NCI-H774 (cell line): Measurements from ENCODE around the gene COQ9.
"Not testable (repeated sequence)": the region's sequence is repeated elsewhere in the genome, so short reads cannot be mapped to it uniquely, and the experiment has no call there.

ENCODE experiments used
- DNase-seq: peaks from one replicate; lab custom pipeline; 2025; lab: John Stamatoyannopoulos, UW

The COQ9 gene

DNA sequence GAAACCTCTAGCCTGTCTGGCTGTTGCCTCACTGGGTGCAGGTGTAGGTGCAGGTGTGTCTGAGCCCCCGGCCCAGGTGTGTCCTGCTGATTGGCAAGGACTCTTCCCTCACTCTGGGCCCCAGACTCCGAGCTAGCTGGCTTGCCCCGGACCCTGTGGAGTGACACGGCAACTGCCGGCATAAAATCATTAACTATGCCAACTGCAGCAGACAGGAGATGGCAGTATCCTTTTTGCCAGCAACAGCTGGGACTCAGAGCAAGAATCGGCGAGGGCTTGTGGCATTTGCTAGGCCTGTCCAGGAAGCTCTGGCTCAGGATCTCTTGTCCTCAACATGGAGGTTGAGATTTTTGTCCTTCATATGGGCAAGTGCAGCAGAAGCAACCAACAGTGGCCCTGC lies 20.9 kb upstream of the COQ9 start:
- DNase-seq = no peak

GRCh38 chr16:57427307-57427706 lies 20.0 kb upstream of the COQ9 start:
- no peak for DNase-seq

- no peak for DNase-seq
These were observed 19.5 kb upstream of the COQ9 start for GRCh38 chr16:57427824-57428223.

- no peak for DNase-seq
These were observed 16.3 kb upstream of the COQ9 start for GRCh38 chr16:57430955-57431354.

GRCh38 chr16:57432505-57432904 lies 14.8 kb upstream of the COQ9 start:
- no peak for DNase-seq

DNA sequence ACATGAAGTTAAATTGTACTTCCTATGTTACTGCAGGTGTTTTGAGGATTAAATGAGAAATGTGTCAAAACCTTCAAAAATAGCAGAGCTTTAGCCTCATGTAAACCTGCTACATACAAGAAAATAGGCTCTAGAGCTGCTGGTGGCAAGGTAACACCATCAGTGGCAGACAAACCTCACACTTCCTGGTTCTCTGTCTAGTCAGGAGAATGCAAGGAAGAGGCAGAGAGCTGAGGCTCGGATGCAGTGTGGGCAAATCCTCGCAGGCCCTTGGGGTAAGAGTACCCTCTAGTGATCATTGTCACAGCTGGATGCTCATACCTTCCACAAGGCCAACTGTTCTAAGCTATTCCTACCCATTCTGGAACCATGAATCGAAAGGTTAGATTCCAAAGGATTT lies 14.3 kb upstream of the COQ9 start:
- no peak for DNase-seq

- no peak for DNase-seq
These were observed 13.3 kb upstream of the COQ9 start for GRCh38 chr16:57434003-57434402.

DNA sequence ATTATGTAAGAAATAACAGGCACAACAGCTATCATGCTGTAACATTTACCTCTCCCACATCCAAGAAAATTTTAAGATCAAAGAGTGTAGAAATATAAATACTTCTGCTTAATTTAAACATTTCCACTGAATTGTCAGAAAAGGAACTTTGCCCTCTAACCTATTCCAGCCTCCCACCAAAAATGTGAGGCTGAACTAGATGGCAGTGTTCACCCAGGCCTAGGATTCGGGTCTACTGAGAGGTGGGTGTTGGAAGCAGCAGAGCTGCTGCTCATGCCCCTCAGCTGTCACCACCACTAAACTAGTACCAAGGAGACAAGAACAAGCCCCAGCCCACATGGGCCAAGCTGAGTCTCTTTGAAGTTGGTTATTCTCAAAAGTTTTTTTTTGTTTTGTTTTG lies 11.4 kb upstream of the COQ9 start:
- DNase-seq = no peak

GRCh38 chr16:57439947-57440346 lies 7.3 kb upstream of the COQ9 start:
- DNase-seq = not testable (repeated sequence)

DNA sequence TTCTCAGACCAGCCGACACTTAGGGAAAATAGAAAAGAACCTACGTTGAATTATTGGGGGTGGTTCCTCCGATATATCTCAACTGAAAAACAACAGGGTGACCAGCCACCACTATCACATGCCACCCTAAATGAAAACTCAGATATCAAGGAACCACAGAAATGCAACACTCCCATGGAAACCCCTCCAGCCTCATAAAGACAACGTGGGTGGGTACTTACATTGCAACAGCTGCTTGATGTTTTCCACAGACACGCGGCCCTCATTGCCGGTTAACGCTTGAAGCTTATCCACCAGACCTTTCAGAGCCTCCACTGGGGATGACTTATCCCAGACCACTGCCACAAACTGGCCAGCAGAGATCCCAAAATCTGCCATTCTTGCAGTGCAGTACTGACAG lies 6.7 kb upstream of the COQ9 start:
- not testable (repeated sequence) for DNase-seq

- no peak for DNase-seq
These were observed 2.6 kb upstream of the COQ9 start for GRCh38 chr16:57444711-57445110.

DNA sequence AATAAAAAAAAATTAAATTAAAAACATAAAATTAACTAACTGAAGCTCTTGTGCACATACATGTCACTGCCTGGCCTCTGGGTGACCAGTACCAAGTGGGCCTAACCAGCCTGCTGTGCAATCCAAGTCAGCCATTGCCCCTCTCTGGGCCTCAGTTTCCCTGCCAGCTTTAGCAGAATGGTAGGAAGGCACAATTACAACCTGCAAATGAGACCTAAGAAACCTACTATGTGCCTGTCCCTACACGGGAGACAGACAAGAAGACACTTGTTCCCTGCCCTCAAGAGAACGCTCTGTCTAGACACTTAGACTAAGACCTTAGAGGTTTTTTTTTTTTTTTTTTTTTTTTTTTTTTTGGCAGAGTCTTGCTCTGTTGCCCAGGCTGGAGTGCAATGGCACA lies 1.8 kb upstream of the COQ9 start:
- no peak for DNase-seq

GRCh38 chr16:57446531-57447185 lies 621 bp upstream of the COQ9 start:
- DNase-seq = no peak

GRCh38 chr16:57452021-57452420 lies 4.7 kb downstream of the COQ9 start:
- no peak for DNase-seq

GRCh38 chr16:57462209-57462977 lies 15.1 kb downstream of the COQ9 start, which contains the start of gene POLR2C:
POLR2C (plus strand) TSS chr16:57462679; CDS start chr16:57462725, 46 bp downstream.
- peak; percentile 81 for DNase-seq

- no peak for DNase-seq
These were observed 15.7 kb downstream of the COQ9 start for GRCh38 chr16:57462978-57463362.

- no peak for DNase-seq
These were observed 17.2 kb downstream of the COQ9 start for GRCh38 chr16:57464523-57464922.

GRCh38 chr16:57468346-57468745 lies 21.1 kb downstream of the COQ9 start:
- DNase-seq = no peak

DNA sequence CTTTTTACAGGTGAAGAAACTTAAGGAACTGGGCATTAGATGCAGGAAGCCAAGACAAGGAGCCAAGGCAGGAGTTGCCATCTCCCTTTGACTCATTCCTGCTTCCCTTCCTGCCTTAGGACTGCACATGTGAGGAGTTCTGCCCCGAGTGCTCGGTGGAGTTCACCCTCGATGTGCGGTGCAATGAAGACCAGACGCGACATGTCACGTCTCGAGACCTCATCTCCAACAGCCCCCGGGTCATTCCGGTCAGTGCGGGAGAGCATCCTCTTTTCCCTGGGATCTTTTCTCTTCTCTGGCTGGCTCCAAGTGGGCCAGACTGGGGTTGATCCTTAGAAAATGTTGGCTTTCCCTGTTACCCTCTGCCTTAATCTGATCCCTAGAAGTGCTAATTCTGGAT lies 21.8 kb downstream of the COQ9 start:
- DNase-seq = no peak

GRCh38 chr16:57469917-57470470 lies 22.7 kb downstream of the COQ9 start:
- no peak for DNase-seq

DNA sequence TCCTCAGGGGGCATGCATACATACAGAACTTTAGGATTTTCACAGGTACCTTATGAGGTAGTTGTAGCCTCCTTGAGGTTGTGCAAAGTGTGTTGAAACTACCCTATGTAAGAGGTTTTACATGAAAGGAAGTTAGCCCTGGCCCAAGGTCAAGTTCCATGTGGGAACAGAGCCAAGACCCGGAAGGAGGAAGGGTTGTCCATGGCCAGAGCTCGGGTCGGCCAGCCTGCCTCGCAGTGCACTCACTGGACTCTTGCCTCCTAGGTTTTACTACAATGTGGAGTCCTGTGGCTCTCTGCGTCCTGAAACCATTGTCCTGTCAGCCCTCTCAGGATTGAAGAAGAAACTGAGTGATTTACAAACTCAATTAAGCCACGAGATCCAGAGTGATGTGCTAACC lies 23.4 kb downstream of the COQ9 start:
- DNase-seq = no peak

GRCh38 chr16:57471209-57471608 lies 23.9 kb downstream of the COQ9 start:
- no peak for DNase-seq
